ENCODE measurements around the gene MSANTD1.

Gene MSANTD1

DNA sequence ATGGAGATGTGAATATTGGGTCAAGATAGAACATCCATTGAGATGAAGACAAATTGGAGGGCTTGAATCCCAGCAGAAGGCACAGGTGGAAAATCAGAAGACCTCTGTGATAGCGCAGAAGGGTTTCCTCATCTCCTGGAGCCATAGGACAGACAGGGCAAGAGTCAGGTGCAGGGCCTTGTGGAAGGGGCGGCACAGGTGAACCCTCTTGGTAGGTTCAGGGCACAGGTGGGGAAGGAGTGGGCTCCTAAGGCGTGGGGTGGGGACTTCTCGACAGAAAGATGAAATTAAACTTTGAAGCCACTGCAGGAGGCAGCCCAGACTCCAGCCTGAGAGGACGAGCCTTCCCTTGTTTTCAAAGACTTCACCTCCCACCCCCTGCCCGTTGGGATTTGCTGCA lies 34.5 kb downstream of the MSANTD1 start:
- TF ChIP-seq, protein P1, sequence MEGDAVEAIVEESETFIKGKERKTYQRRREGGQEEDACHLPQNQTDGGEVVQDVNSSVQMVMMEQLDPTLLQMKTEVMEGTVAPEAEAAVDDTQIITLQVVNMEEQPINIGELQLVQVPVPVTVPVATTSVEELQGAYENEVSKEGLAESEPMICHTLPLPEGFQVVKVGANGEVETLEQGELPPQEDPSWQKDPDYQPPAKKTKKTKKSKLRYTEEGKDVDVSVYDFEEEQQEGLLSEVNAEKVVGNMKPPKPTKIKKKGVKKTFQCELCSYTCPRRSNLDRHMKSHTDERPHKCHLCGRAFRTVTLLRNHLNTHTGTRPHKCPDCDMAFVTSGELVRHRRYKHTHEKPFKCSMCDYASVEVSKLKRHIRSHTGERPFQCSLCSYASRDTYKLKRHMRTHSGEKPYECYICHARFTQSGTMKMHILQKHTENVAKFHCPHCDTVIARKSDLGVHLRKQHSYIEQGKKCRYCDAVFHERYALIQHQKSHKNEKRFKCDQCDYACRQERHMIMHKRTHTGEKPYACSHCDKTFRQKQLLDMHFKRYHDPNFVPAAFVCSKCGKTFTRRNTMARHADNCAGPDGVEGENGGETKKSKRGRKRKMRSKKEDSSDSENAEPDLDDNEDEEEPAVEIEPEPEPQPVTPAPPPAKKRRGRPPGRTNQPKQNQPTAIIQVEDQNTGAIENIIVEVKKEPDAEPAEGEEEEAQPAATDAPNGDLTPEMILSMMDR (IDR thresholded peaks at IDR 0.05): no peak

DNA sequence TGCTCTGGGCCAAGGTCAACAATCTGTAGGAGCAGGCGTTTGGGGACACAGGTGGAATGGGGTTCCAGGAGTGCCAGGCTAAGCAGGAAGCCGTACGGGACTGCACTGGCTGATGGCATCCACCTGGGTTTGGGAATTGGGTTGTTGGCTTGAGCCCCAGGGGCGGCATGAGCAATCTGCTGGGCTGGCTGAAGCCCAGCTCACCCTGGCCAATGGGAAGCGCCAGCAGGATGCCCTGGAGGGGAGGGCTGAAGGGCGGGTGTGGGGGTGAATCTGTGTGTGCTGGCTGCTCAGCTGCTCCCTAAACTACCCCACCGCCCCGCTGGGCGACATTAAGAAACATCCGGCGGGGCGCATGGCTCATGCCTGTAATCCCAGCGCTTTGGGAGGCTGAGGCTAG lies 35.0 kb downstream of the MSANTD1 start:
- TF ChIP-seq, protein P1 (IDR thresholded peaks at IDR 0.05): no peak

DNA sequence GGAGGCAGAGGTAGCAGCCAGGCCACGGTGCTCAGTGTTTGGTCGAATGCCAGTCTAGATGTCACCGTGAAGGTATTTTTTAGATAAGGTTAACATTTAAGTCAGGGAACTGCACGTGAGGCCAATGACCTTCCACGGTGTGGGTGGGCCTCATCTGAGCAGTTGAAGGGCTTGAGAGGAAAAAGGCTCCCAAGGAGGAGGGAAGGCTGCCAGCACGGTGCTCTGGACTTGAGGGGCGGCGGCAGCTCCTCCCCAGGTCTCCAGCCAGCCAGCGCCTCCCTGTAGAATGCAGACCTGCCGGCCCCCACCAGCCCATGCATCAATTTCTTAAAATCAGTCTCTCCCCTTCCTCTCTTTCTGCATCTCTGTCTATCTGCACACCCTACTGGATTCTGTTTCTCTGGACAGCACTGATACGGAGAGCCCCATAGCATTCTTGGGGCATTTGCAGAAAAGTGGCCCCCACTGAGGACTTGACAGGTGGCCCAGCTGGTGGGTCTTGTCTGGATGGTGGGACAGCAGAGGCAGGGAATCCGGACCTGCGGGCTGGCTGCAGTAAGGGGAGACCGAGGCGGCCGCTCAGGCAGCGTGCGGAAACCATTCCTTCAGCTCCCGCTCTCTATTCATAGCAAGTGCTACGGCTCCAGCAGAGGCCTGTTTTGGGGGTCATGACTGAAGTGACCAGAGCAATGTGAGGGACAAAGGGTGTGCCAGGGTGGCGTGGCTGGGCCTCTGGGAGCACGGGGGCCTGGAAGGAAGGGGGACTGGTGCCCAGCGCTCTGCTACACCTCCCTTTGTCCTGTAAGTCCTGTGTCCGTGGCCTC lies 36.0 kb downstream of the MSANTD1 start:
- TF ChIP-seq, protein P1 (IDR thresholded peaks at IDR 0.05): no peak

DNA sequence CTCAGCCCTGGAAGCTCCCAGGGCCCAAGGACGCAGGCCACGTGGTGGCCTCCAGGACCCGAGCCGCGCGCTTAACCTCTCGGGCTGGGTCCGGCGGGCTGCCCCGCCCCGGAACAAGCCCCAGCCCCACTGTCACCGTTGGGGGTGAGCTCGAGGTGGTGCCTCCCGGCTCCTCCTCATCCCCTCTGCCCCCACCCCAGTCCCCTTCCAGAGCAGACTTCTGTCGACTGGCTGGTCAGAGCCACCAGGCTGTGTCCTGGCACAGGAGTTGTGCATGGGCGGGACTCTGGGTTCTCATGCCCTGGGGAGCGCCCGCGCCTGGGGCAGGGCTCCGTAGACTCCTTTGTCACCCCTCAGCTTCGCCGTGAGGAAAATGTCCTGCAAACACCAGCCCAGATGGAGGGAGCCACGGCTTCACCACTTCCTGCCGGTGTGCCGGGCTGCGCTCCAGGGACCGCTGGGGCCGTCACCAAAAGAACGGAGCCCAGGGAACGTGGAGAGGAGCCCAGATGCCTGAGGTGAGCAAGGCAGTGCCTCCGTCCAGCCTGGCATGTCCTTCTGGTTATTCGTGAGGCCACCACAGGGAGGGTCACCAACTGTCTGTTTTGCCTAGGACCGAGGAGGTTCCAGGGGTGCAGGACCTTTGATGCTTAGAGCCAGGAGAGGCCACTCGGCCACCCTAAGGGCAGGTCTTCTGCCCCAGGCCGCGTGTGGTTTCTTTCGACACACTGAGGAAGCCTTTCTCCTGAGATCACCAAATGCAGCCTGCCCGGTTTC lies 36.8 kb downstream of the MSANTD1 start:
- TF ChIP-seq, protein P1 (IDR thresholded peaks at IDR 0.05): no peak

DNA sequence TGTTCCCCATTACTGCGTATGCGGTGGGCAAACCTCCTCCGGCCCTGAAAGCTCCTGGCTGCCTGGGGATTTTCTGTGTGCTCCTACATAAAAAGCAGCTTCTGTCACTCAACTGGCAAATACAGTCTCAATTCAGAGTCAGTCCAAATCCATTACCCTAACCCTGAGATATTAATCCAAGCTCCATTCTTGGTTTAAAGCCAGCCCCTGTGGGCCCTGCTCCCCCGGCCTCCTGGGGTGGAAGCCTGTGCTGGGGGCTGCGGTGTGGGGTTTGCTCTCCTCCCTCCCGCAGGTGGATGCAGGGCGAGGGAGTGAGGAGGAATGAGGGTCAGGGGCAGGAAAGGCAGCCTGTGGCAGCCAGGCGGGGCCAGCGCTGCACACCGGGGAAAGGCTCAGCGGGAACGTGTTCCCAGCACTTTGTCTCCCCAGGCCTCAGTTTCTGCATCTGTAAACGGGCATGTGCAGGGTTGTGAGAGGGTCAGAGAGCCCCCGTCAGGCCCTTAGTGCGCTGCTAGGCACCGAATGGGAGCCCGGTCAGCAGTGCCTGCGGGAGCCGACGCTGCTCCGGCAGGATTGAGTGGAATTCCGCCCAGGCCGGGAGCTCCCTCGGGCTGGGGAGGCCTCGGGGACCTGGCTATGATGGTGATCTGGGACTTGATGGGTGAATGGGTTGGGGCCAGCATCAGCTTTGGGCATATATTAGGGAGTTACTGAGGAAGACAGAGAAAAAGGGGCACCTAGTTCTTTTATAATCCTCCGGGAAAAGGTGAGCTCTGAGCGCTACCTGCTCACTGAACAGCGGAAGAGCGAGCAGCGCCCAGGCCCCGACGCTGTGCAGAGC lies 37.6 kb downstream of the MSANTD1 start:
- TF ChIP-seq, protein P1 (IDR thresholded peaks at IDR 0.05): no peak

DNA sequence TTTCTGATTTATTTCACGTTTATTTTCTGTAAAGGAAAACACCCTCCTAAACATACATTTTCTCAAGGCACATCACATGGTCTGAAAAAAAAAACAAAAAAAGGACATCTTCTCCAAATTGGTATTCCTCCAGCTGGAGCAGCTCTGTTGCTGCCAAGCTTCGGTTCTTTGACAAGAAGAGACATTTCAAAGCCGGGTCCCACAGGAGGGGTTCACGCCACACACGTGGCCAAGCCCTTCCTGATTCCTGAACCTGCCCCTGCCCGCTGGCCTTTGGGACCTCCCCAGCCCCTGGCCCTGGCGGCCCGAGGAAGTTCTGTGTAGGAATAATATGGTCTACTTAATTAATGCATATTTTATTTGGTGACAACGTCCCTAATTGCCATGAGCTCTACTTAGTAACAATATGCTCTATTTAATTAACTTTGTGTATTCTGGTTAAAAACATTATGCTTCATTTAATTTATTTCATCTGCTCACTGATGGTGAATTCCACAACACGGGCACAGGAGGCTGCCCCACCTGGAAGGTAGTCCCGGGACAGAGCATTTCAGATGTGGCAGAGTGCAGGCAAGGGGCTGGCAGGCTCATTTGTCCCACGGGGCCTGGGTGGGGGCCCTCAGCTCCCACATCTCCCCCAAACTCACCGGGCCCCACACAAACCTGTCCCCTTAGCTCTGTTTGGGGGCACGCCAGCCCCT lies 38.5 kb downstream of the MSANTD1 start:
- TF ChIP-seq, protein P1 (IDR thresholded peaks at IDR 0.05): no peak

Data from LNCAP (cell line).